ENCODE data around the gene LDB2.

DNA sequence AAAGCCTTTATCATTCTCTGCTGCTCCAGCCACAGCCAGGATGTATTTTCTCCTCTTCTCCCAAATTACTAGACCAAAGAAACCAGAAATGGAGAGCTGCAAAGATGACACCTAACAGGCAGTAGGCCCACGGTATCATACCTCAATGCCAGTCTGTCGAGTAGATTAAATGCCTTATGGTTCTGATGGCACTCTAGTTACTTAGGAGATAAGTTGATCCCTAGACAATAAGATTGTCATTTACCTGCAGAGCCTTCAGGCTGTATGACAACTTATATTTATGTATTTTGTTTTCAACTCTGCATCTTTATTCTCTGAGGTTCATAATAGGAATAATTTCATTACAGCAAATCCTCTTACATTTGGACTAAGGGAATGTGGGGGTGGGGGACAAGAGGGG, 262.1 kb downstream of the LDB2 start:
- TF ChIP-seq, protein P1, sequence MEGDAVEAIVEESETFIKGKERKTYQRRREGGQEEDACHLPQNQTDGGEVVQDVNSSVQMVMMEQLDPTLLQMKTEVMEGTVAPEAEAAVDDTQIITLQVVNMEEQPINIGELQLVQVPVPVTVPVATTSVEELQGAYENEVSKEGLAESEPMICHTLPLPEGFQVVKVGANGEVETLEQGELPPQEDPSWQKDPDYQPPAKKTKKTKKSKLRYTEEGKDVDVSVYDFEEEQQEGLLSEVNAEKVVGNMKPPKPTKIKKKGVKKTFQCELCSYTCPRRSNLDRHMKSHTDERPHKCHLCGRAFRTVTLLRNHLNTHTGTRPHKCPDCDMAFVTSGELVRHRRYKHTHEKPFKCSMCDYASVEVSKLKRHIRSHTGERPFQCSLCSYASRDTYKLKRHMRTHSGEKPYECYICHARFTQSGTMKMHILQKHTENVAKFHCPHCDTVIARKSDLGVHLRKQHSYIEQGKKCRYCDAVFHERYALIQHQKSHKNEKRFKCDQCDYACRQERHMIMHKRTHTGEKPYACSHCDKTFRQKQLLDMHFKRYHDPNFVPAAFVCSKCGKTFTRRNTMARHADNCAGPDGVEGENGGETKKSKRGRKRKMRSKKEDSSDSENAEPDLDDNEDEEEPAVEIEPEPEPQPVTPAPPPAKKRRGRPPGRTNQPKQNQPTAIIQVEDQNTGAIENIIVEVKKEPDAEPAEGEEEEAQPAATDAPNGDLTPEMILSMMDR (IDR thresholded peaks at IDR 0.05; ENCODE audit: low read depth, low read length, poor library complexity, severe bottlenecking) = no peak
- no peak for TF ChIP-seq EZH2phosphoT487 (IDR thresholded peaks at IDR 0.05; ENCODE audit: borderline replicate concordance, low read length)
